ENCODE data around the gene TCEA3.

The TCEA3 gene

DNA sequence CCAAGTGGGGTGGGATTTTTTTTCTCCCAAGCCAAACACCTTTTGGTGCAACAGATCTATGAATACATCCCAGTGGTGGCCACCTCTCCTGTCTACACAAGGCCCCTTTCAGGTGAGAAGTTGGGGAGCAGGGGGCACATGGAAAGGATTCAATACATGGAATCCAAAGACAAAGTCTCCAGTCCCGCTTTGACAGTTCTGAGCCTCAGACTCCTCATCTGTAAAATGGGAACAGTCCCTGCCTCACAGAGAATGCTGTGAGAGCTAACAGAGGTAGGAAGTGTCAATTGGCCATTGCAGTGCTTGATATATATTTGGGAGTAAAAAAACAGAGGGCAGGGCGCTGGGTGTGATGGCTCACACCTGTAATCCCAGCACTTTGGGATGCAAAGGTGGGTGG lies 28.2 kb downstream of the TCEA3 start:
- Histone ChIP-seq H3K4me3 (ENCODE audit: low read depth in 1 of 2, low read length in 1 of 2) (no peak overlapping the region), H3K9me3 (no peaks in the 10 kb centered on the region), H3K27ac (no peak overlapping the region), H3K36me3 (no peaks in the 10 kb centered on the region), H3K27me3 (peaks cover 4% of the 10 kb centered on the region), H3K4me1 (ENCODE audit: control insufficient read depth in 1 of 2, insufficient read depth in 1 of 2, low read depth in 1 of 2, low read length in 1 of 2) (no peaks in the 10 kb centered on the region)
- TF ChIP-seq, protein P1, sequence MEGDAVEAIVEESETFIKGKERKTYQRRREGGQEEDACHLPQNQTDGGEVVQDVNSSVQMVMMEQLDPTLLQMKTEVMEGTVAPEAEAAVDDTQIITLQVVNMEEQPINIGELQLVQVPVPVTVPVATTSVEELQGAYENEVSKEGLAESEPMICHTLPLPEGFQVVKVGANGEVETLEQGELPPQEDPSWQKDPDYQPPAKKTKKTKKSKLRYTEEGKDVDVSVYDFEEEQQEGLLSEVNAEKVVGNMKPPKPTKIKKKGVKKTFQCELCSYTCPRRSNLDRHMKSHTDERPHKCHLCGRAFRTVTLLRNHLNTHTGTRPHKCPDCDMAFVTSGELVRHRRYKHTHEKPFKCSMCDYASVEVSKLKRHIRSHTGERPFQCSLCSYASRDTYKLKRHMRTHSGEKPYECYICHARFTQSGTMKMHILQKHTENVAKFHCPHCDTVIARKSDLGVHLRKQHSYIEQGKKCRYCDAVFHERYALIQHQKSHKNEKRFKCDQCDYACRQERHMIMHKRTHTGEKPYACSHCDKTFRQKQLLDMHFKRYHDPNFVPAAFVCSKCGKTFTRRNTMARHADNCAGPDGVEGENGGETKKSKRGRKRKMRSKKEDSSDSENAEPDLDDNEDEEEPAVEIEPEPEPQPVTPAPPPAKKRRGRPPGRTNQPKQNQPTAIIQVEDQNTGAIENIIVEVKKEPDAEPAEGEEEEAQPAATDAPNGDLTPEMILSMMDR (IDR thresholded peaks at IDR 0.05), result no peak

DNA sequence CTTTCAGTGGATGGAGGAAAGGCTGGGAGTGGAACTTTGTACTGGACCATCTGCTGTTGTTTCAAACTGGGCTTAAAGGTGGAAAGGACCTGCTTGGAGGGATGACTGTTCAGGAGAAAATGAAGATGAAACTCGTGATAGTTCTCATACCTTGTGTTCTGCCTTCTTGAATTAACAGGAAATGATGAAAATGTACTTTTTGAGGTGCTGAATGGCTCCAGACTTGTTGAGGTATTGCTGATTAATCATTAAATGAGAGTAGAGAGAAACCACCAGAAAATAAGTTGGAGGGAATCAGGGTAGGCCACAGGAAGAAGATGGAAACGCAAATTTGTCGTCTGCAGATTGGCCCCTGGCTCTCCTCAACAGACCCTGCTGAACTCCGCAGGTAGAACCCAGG lies 28.7 kb downstream of the TCEA3 start:
- Histone ChIP-seq H3K9me3 (no peaks in the 10 kb centered on the region), H3K4me1 (ENCODE audit: control insufficient read depth in 1 of 2, insufficient read depth in 1 of 2, low read depth in 1 of 2, low read length in 1 of 2) (no peaks in the 10 kb centered on the region), H3K4me3 (ENCODE audit: low read depth in 1 of 2, low read length in 1 of 2) (no peak overlapping the region), H3K27me3 (peaks cover 4% of the 10 kb centered on the region), H3K36me3 (no peaks in the 10 kb centered on the region), H3K27ac (no peak overlapping the region)
- TF ChIP-seq, protein P1 (IDR thresholded peaks at IDR 0.05), result no peak

DNA sequence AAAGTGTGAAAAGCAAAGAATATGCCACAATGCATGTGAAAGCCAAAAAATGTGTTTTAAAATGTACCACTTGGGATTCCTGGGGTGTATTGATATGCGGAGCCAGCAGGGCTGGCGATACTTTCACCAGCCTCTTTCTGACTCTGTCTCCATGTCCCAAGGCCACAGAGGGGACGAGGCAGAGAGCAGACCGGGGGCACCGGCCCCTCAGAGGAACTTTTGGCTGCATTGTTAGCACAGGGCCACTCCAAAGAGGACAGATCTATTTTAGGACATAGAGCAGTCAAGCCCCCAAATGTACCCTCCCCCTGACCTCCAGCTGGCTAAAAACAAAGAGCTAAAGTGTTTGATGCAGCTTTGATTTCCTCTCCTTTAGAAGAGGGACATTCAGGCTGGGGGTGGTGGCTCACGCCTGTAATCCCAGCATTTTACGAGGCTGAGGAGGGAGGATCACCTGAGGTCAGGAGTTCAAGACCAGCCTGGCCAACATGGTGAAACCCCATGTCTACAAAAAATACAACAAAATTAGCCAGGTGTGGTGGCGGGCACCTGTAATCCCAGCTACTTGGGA lies 29.3 kb downstream of the TCEA3 start:
- Histone ChIP-seq H3K9me3 (no peaks in the 10 kb centered on the region), H3K27me3 (peaks cover 4% of the 10 kb centered on the region), H3K4me3 (ENCODE audit: low read depth in 1 of 2, low read length in 1 of 2) (no peak overlapping the region), H3K4me1 (ENCODE audit: control insufficient read depth in 1 of 2, insufficient read depth in 1 of 2, low read depth in 1 of 2, low read length in 1 of 2) (no peaks in the 10 kb centered on the region), H3K36me3 (no peaks in the 10 kb centered on the region), H3K27ac (no peak overlapping the region)
- TF ChIP-seq, protein P1 (IDR thresholded peaks at IDR 0.05), result no peak

DNA sequence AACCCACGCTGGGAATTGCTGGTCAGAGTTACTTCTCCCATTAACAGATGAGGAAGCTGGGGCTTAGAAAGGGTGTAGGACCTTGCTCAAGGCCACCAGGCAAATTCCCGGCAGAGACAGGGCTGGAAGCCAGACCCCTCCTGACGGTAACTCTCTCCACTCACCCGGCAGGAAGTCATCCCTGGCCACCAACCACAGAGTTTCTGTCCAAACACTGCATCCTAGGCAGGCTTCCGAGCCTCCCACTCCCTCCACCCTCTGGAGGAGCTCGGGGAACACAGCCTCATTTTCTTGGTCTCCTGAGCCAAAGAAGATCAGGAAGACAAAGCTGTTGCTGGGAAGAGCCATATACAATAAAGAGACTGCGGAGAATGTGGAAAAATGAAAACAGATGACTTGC lies 29.9 kb downstream of the TCEA3 start:
- Histone ChIP-seq H3K27ac (no peak overlapping the region), H3K4me3 (ENCODE audit: low read depth in 1 of 2, low read length in 1 of 2) (no peak overlapping the region)
- TF ChIP-seq, protein P1 (IDR thresholded peaks at IDR 0.05), result no peak

DNA sequence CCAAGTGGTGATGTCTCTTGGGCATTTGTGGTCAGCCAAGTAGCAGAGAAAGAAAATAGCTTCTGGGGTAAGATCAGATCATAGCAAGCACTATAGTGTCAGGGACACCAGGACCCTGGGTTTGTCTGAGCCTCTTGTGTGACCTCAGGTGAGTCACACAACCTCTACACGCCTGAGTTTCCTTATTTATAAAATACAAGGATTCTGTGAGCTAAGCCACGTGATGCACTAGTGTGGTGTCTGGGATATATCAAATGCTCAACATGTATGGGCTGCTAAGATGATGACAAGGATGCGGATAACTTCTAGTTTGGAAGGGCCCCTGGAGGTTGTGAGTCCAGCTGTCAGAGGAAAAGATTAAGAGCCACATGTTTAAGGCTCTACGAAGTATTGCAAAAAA lies 30.4 kb downstream of the TCEA3 start:
- H3K36me3 ChIP-seq, result no peaks in the 10 kb centered on the region
- TF ChIP-seq, protein P1 (IDR thresholded peaks at IDR 0.05), result no peak
- no peaks in the 10 kb centered on the region for H3K4me1 ChIP-seq (ENCODE audit: control insufficient read depth in 1 of 2, insufficient read depth in 1 of 2, low read depth in 1 of 2, low read length in 1 of 2)
- H3K27ac ChIP-seq, result no peak overlapping the region
- no peak overlapping the region for H3K4me3 ChIP-seq (ENCODE audit: low read depth in 1 of 2, low read length in 1 of 2)
- H3K27me3 ChIP-seq, result peaks cover 4% of the 10 kb centered on the region
- no peaks in the 10 kb centered on the region for H3K9me3 ChIP-seq

More for the DNA sequence above, 29.9 kb downstream of the TCEA3 start:
- H3K27me3 ChIP-seq, result peaks cover 4% of the 10 kb centered on the region
- no peaks in the 10 kb centered on the region for H3K4me1 ChIP-seq (ENCODE audit: control insufficient read depth in 1 of 2, insufficient read depth in 1 of 2, low read depth in 1 of 2, low read length in 1 of 2)
- H3K9me3 ChIP-seq, result no peaks in the 10 kb centered on the region
- no peaks in the 10 kb centered on the region for H3K36me3 ChIP-seq

DNA sequence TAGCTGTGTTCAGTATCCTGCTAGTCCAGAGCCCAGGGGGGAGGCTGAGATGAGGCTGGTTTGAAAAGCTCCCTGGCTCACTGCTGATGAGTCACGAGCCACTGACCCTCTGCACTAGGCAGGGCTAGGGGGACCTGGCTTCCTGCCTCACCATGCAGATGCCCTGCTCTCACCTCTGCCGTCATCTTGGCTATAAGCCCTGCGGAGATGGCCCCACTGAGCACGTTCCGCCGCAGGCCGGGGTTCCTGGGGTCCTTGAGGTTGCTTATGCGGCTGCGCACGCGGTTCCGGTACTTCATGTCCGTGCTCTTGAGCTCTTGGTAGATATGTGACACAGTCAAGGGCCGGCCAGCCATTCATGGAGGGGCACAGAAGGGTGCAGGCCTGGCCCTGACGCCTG lies 30.8 kb downstream of the TCEA3 start:
- TF ChIP-seq, protein P1 (IDR thresholded peaks at IDR 0.05), result no peak
- Histone ChIP-seq H3K36me3 (no peaks in the 10 kb centered on the region), H3K4me3 (ENCODE audit: low read depth in 1 of 2, low read length in 1 of 2) (no peak overlapping the region), H3K27ac (no peak overlapping the region), H3K9me3 (no peaks in the 10 kb centered on the region), H3K27me3 (peaks cover 4% of the 10 kb centered on the region), H3K4me1 (ENCODE audit: control insufficient read depth in 1 of 2, insufficient read depth in 1 of 2, low read depth in 1 of 2, low read length in 1 of 2) (no peaks in the 10 kb centered on the region)

All from neutrophil (primary cell).